NCI-H2081 treated with DMSO at 0.1 percent for 48 hours (cell line): Measurements from ENCODE around the gene SMARCB1.

Source experiments
- DNase-seq: peaks from one replicate; lab custom pipeline; 2025; lab: John Stamatoyannopoulos, UW

The SMARCB1 gene

DNA sequence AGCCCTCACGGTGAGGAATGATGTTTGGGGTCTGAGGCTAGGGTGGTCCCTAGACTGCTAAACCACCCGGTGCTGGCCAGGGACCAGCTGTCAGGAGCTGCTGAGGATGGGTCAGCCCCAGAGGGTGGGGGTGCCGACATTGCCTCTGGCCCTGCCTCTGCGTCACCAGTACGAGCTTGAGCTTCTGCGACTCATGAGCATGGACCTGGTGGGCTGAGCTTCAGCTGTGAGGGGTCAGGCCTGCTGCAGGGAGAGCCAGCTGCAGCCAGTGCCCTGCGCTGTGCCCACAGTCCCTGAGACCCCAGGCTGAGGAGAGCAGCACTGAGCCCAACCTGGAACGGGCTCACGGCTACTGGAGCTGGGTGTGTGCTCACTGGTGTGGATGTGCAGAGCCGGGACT, 45.0 kb downstream of the SMARCB1 start:
- no peak for DNase-seq

DNA sequence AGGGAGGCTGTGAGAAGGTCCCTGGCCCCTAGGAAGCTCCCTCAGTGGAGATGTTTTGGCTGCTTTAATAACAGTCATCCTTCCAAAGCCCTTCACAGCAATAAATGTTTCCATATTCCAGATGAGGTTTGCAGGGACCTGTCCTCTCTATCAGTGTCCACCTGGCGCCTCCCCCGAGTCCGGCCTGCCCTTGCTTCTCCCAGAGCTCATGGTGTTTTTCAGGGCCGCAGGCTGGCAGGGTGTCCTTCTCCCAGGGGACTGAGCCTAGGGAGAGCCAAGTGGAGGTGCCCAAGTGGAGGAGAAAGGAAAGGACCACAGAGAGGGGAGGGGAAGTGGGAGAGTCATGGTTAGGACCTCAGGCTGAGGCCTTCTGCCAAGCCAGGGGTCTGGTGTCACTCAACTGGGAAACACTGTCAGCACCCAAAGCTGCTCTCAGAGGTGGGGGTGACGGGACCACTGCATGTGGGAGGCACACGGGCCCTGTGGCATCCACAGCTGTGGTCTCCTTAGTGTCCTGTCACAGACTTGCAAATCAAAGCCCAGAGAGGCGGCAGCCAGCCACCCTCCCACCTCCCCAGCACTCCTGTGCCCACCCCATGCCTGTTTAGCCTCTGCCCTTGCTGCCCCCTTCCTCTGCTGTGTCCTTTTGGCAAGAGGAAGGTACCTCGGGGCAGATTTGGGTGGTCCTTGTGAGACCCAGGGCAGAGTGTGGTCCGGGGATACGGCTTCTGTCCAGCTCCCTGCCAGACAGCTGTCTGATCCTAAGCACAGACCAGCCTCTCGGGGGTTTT, 45.7 kb downstream of the SMARCB1 start:
- DNase-seq = no peak

- DNase-seq = no peak
These were observed 46.4 kb downstream of the SMARCB1 start for GRCh38 chr22:23833017-23833751.

GRCh38 chr22:23833911-23834317, 47.1 kb downstream of the SMARCB1 start:
- DNase-seq = no peak

DNA sequence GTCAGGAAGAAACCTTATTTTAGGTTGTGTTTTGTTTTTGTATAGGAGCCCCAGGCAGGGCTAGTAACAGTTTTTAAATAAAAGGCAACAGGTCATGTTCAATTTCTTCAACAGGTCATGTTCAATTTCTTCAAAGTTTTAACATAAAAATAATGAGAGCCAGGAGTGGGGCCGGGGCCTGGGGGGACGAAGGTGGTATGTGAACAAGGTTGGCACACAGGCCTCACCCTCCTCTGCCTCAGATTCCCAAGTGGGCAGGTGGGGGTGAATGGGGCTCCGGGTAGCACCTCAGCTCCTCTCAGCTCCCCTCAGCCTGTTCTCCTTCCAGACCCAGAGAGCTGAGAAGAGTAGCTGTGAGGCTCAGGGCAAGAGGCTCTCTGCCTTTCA, 47.6 kb downstream of the SMARCB1 start:
- DNase-seq = no peak

DNA sequence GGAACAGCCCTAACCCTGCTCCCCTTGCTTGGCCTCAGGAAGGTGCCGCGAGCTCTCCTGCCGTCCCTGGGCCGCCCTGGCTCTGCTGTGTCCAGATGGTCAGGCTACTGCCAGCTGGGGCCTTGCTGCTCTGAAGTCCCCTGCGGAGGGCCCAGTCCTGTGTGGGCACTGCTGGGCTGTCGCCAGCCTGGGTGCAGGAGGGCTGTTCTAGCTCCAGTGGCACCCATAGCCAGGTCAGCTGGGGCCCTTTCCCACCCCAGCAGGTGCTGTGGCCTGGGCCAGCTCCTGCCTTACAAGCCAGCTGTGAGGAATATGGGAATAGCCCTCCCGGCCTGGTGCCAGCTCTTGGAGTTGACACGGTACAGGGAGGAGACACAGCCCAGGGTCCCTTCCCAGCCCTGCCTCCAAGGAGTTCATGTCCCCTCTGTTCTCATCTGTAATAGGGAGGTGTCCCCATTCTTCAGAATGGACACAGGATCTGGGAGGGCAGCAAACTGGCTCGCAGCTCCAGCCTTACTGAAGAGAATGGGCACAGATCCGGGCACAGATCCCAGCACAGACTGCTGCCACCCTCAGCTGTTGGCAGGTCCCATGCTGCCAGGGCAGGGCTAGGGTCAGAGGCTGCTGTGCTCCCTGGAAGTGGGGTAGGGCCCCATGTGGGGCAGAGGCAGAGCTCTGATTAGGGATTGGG, 48.2 kb downstream of the SMARCB1 start:
- no peak for DNase-seq

DNA sequence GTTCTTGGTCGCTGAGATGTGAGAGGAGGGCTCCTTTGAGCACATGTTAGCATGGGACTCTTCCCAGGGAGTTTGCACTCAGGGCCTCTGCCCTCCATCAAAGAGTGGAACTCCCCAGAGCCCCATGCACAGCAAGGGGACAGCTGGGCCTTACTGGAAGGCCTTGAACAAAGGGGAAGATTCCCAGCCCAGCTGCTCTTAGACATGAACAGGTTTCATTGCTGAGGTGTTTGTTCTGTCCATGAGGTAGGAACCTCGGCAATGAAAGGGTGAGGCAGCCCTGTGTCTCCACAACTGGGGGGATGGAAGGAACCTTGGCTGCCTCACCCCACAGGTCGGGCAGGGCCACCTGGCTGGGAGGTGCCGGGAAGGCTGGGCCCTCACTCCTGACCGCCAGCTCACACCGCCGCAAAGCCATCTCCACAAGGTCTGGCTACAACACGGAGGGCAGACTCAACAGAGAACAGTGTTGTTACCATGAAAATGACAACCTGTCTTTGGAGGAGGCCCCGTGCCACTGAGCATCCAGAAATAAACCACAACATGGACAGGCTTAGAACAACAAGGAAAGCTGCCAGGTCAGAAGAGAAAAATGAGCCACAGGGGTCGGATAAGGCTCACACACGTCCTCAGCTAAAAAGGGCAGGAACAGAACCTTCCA, 48.8 kb downstream of the SMARCB1 start:
- DNase-seq = no peak

DNA sequence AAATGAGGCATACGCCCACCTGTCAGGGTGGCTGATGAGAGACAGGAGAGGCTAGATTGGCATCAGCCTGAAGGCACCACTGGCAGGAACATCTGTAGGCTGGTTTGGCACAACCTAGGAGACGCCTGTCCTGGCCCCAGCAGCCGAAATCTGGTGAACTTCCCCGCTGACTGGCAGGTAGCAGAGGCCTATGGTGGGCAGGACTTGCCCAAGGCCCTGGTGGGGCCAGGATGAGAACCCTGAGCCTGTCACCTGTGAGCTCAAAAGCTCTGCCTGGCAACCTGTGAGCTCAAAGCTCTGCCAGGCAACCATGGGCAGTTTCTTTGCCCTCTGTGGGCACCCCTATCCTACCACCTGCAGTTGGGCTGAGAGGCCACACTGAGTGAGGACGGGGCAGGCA, 49.5 kb downstream of the SMARCB1 start:
- DNase-seq = no peak

DNA sequence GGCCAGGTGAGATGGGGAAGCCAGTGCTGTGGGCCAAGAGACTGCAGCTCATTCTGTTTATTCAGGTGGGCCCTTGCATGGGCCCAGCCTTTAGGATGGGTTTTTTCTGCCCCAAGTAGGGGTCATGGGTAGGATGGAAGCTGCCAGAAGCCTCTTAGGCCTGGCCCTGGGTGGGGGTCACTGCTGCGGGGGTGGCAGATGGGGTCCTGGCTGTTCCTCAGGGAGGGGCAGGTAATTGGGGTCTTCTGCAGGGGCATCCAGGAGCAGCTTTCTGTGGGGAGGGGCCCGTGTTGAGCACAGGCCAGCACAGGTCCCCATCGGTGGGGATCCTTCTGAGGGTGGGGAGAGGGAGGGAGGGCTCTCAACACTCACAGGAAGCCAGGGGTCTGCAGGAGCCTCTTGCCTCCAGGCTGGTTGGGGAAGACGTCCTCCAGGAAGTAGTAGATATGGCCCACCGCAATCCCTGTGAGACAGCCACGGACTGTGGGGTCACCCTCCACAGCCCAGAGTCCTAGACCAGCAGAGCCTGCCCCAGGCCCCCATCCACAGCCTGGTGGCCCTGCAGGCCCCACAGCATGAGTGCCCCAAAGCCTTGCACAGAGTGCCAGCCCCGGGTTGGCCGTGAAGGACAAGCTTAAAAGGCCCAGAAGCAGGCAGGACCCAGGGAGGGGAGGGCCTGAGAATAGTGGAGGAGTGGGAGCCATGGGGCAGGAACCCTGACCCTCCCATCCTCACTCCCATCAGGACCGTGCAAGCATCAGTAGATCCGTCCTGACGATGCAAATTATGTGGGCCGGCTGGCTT, 50.1 kb downstream of the SMARCB1 start:
- no peak for DNase-seq

DNA sequence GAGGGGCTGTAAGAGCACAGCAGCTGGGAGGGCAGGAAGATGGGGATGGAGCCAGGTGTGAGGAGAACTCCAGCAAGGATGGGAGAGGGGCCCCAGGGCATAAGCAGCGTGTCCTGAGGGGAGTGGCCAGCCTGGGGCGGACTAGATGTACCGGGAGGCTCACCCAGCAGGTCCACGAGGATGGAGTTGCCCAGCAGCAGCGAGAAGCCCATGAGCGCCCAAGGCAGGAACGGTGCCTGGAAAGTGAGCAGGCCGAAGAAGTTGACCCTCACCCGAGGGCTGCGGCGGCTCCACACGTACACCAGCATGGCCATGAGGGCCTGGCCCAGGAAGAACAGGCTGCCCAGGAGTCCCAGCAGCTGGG, 50.7 kb downstream of the SMARCB1 start:
- no peak for DNase-seq

DNA sequence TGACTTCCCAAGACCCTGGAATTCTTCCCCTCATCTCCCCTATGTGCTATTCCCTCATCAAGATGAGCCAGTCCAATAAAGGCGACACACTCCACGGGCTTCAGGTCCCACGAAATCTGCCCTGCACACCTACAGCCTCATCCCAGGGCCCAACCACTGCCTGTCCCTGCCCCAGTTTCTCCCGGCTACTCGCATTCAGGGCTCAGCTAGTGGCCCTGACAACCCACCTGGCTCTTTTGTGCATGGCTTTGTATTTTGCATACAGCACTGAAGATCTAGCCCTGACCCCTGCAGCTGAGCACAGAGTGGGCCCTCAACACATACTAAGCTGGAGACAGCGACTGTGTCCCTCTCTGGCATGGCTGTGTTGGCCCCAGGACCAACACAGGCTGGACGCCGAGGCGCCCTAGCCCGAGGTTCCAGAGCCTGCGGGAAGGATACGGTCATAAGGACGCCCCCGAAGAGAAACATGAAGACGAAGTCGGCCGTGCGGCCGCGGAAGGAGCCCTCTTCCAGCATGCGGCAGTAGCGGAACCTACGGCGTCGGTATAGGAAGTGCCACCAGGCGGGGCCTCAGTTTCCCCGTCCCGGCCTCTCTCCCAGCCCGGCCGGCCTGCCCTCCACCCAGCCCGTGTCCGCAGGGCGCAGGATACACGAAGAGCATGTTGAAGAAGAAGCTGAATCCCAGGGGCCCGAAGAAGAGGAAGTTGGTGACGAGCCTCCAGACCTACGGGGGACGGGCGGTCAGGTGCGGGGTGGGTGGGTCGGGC, 51.3 kb downstream of the SMARCB1 start:
- DNase-seq = no peak

DNA sequence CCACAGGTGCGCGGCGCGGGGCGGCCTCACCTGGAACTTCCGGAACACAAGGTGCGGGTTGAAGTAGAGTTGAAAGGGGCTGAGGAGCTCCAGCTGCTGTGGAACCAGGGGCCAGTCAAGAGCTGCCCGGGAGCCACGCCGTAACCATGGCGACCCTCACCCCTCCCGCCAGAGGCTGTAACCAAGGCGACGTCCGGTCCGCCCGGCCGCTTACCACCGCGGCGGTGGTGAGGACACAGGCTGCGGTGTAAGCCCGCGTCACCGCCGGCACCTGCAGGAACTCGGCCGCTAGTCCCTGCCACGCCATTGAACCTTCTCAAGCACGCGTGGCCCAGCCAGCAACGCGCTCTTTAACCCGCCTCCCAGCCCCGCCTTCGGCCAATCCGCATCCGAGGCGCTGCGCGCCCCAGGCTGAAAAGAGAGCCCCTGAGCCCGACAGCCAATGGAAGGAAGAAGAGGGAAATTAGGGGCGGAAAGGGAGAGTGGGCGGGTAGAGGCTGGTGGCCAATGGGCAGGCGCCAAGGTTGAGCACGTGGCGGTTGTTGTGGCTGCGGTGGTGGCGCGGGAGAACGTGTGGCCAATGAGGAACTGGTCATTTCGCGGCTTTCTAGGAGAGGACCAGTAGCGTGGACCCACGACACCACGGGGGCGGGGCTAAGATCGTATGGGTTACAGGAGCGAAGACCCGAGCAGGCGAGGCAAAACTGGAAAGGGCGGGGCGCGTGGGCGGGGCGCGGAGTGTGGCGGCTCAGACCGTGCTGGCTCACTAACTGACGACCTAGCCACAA, 52.1 kb downstream of the SMARCB1 start, which contains the start of gene DERL3:
Gene DERL3 (minus strand): TSS at position 326 of the 788 bp plus-strand sequence. CDS start 19 bp downstream, at position 307.
- peak; percentile 80 for DNase-seq

DNA sequence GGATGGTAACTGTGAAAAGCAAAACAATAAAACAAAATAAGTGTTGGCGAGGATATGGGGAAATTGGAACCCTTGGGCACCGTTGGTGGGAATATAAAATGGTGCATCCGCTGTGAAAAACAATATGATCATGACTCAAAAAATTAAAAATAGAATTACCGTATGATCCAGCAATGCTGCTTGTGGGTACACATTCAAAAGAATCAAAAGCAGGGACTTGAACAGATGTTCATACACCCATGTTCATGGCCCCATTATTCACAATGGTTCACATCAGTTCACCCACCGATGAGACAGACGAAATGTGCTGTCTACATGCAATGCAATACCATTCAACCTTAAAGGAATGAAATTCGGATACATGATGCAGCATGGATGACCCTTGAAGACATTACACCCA, 53.3 kb downstream of the SMARCB1 start:
- no peak for DNase-seq

DNA sequence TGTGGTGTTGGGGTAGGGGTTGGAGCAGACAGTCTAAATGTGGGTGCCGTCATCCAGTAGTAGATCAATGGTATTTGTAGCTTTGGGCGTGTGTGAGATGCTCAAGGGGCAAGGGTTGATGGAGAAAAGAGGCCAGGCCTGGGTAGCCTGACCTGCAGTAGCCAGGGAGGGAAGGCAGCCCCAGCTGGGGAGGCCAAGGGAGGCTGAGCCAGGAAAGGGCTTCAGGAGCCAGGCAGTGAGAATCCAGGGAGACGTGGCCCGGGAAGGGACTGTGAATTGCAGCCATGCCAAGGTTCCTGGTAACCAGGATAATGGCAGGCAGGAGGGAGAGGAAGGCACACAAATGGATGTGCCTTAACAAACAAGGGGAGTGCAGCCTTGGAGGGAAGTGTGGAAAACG, 54.5 kb downstream of the SMARCB1 start:
- DNase-seq = no peak

DNA sequence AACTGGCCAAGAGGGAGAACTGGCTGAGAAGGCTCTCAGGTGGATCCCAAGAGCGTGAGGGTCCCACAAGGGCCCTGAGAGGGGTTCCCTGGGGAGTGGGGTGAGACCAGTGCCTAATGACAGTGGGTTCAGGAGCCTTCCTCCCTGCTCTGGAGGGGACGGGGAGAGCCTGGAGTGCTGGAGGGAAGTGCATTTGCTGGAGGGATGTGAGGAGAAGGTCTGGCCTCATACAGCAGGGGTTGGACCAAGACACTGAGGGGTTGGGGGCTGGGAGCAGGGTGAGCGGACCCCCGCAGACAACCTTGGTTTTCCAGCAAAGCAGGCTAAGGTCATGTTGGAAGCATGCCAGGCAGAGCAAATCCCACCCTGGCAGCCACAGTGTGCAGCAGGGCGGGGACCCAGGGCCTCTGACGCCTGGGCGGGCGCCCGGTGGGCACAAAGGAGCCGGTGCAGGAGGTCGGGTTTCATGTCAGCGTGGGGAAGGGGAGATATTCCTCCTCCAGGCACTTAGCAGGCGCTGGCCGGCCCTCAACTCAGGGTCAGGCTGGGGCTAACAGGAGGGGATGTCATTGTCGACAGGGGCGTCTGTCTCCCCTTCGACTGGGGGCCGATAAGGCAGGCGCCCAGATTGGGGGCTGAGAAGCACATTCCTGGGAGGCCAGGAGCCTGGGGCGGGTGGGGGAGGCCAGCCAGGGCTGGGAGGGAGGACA, 55.1 kb downstream of the SMARCB1 start:
- DNase-seq = no peak

DNA sequence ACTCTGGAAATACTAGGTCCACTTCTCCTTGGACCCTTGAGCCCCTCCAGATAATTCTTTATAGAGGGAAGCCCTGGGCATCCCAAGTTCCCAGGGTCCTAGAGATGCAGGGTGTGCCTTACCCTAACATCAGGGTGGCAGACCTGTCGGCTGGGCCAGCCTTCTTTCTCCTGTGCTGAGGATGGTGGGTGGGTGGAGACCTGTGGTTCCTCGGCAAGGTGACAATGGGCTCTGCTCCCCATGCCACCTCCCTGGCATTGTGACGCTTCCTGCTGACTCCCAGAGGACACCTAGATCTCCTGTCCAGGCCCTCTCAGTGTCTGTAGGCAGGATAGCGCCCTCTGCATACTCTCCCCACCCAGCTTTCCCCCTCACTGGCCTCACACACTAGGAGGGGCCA, 55.8 kb downstream of the SMARCB1 start:
- no peak for DNase-seq

DNA sequence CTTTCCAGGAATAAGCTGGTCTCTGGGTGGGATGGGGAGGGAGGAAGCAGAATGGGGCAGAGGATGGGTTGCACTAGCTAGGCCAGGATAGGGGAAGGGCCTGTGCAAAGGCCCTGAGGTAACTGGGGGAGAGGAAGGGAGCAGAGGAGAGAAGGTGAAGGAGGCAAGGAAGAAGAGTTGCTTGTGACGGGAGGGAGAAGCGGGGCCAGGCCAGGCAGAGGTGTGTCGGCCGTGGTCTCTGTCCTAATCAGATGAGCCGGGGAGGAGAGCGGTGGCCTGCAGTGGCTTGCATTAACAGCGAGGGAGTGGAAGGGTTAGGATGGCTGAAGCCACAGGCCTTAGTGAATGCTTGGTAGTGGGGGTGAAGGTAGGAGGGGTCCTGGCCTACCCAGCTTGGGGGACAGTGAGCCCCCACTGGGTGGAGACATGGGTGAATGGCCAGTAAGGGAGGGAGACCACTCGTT, 58.0 kb downstream of the SMARCB1 start:
- no peak for DNase-seq

- DNase-seq = no peak
These were observed 58.7 kb downstream of the SMARCB1 start for GRCh38 chr22:23845265-23846080.
